A549 (cell line): ENCODE data around the gene SLC35C1. TPM values are rescaled to one million over a fixed set of nuclear protein-coding genes. Genes with fewer than 3 reads are reported as not detected.
"Not testable (repeated sequence)": the region's sequence is repeated elsewhere in the genome, so short reads cannot be mapped to it uniquely, and the experiment has no call there.

Experiments used
- ATAC-seq, 2 experiments: fragments of 200-7000 bp in 1 of 2; fragments of >200 bp in 1 of 2; cut with Nextera tagmentation in 1 of 2; cut with Tn5 transposase in 1 of 2; 3 replicates each; pipeline versions ENCODE4 v1.8.0 to v1.9.1; 2018 to 2020; ENCODE audit warnings: mild to moderate bottlenecking in 1 of 2, moderate library complexity in 1 of 2
- CTCF ChIA-PET: fragments of 300-600 bp; sonication (Branson Sonifier 250); formaldehyde crosslinking; extraction: SDS; loops from one replicate; lab custom pipeline; 2021; ENCODE audit warnings: antibody characterized with exemption, inconsistent platforms; lab: Yijun Ruan, JAX
- POLR2A ChIA-PET: fragments of 350-600 bp; formaldehyde crosslinking; extraction: SDS; loops from one replicate; lab custom pipeline; 2021; ENCODE audit warnings: antibody characterized with exemption, inconsistent platforms; lab: Yijun Ruan, JAX
- DNase-seq, 2 experiments: peaks; one replicate each; pipeline versions ENCODE4 v3.0.0 to v3.0.0-alpha.2; 2011 to 2016; ENCODE audit warnings: low read depth in 1 of 2, low spot score in 1 of 2
- FAIRE-seq: peaks from 2 replicates; lab custom pipeline; 2011; peaks lifted over from hg19 to GRCh38; lab: Jason Lieb, UNC
- H3K27ac ChIP-seq, 2 experiments: fragments of >200 bp; sonication (Bioruptor Twin); formaldehyde crosslinking; 3 replicates each; pipeline ENCODE4 v1.5.1; 2016 to 2017
- H3K4me1 ChIP-seq: fragments of >200 bp; sonication (Bioruptor Twin); formaldehyde crosslinking; 3 replicates; pipeline ENCODE4 v1.6.1; 2016
- H3K4me2 ChIP-seq: fragments of >200 bp; sonication (Bioruptor Twin); formaldehyde crosslinking; 3 replicates; pipeline ENCODE4 v1.6.1; 2016
- H3K4me3 ChIP-seq: fragments of >200 bp; sonication (Bioruptor Twin); formaldehyde crosslinking; 3 replicates; pipeline ENCODE4 v1.5.1; 2016
- H3K9me3 ChIP-seq: fragments of >200 bp; sonication (Bioruptor Twin); formaldehyde crosslinking; 3 replicates; pipeline ENCODE4 v1.6.1; 2016
- FOXS1 ChIP-seq: fragments of 250-450 bp; sonication (Bioruptor Pico); IDR thresholded peaks from 2 replicates; pipeline ENCODE4 v1.5.0; 2020; ENCODE audit warnings: mild to moderate bottlenecking, moderate library complexity
- GATA3 ChIP-seq: IDR thresholded peaks from 2 replicates; pipeline ENCODE4 v1.6.1; 2012; ENCODE audit warnings: borderline replicate concordance
- HOXB13 ChIP-seq: fragments of 250-450 bp; sonication (Bioruptor Pico); IDR thresholded peaks from 2 replicates; pipeline ENCODE4 v1.5.0; 2020; ENCODE audit warnings: low read depth, mild to moderate bottlenecking, moderate library complexity
- JUN ChIP-seq, 2 experiments: fragments of >200 bp; sonication (Bioruptor Twin); formaldehyde crosslinking; IDR thresholded peaks; 2 replicates in 1 of 2; 3 replicates in 1 of 2; pipeline ENCODE4 v1.6.1; 2016 to 2017
- JUNB ChIP-seq: fragments of >200 bp; sonication (Bioruptor Twin); formaldehyde crosslinking; IDR thresholded peaks from 2 replicates; pipeline ENCODE4 v1.6.1; 2016
- KDM5A ChIP-seq: fragments of 200-600 bp; sonication (generic); IDR thresholded peaks from 2 replicates; pipeline ENCODE4 v1.6.1; 2016; ENCODE audit warnings: antibody characterized with exemption, mild to moderate bottlenecking
- MAZ ChIP-seq: fragments of 150-350 bp; IDR thresholded peaks from 2 replicates; pipeline ENCODE4 v1.6.1; 2014; ENCODE audit warnings: antibody characterized with exemption, low read depth, low read length, borderline replicate concordance
- MYC ChIP-seq: IDR thresholded peaks from 2 replicates; pipeline ENCODE4 v1.6.1; 2012; ENCODE audit warnings: mild to moderate bottlenecking, inconsistent platforms, low read length, improper control_type of control experiment, borderline replicate concordance
- NFE2L2 ChIP-seq: fragments of 150-350 bp; conservative IDR thresholded peaks from 2 replicates; pipeline ENCODE4 v1.6.1; 2014; ENCODE audit warnings: low read length
- NR3C1 ChIP-seq: fragments of >200 bp; sonication (Bioruptor Twin); formaldehyde crosslinking; IDR thresholded peaks from 3 replicates; pipeline ENCODE4 v1.6.1; 2017
- PHF8 ChIP-seq: fragments of 200-600 bp; sonication (generic); IDR thresholded peaks from 2 replicates; pipeline ENCODE4 v1.6.1; 2016; ENCODE audit warnings: low read depth, mild to moderate bottlenecking, antibody characterized with exemption, moderate library complexity, borderline replicate concordance
- RAD21 ChIP-seq, 2 experiments: fragments of >200 bp in 1 of 2; sonication (Bioruptor Twin) in 1 of 2; formaldehyde crosslinking in 1 of 2; IDR thresholded peaks in 1 of 2; conservative IDR thresholded peaks in 1 of 2; 2 replicates in 1 of 2; 3 replicates in 1 of 2; pipeline ENCODE4 v1.6.1; 2012 to 2018; ENCODE audit warnings: inconsistent platforms in 1 of 2
- RCOR1 ChIP-seq: fragments of 150-350 bp; IDR thresholded peaks from 2 replicates; pipeline ENCODE4 v1.6.1; 2014; ENCODE audit warnings: antibody characterized with exemption, low read length, low read depth
- RFX5 ChIP-seq: fragments of 450-650 bp; IDR thresholded peaks from 2 replicates; pipeline ENCODE4 v1.7.1; 2014; ENCODE audit warnings: antibody characterized with exemption, mild to moderate bottlenecking, moderate library complexity
- TP53 ChIP-seq: fragments of 250-450 bp; sonication (Bioruptor Pico); IDR thresholded peaks from 2 replicates; pipeline ENCODE4 v1.5.0; 2021; ENCODE audit warnings: mild to moderate bottlenecking, moderate library complexity
- ZFP36 ChIP-seq: fragments of 450-650 bp; IDR thresholded peaks from 2 replicates; pipeline ENCODE4 v1.6.1; 2014; ENCODE audit warnings: borderline replicate concordance; ENCODE audit not compliant: partially characterized antibody
- ZSCAN20 ChIP-seq: fragments of 250-450 bp; sonication (Bioruptor Pico); IDR thresholded peaks from 2 replicates; pipeline ENCODE4 v1.8.0; 2022; ENCODE audit warnings: mild to moderate bottlenecking, moderate library complexity
- WGBS: methylation state at CpG from one replicate; pipeline ENCODE4 v1.1.6; 2017; ENCODE audit errors: missing lambda C conversion rate; 5-methylcytosine and 5-hydroxymethylcytosine counted together
- polyA plus RNA-seq, 4 experiments: library from polyadenylated mRNA; depleted of rRNA in 3 of 4; stranded (reverse); fragments of >200 nt; fragmentation: RNase III in 1 of 4; extraction: RNeasy Plus Mini Kit Qiagen cat#74134 plus additional on column Dnase treatment in 1 of 4; gene quantifications; 2 replicates in 3 of 4; 3 replicates in 1 of 4; pipeline ENCODE4 v1.2.3, GENCODE V29; 2011 to 2017

SLC35C1 gene
- polyA plus RNA-seq, 2 of the 4 experiments (the other 2 are of a cell fraction), result 3.3 to 14.0 TPM

- DNase-seq (no peak), ATAC-seq (no peak), FAIRE-seq (no peak)
- 84% methylated on average over 4 of the region's 4 CpGs for WGBS
- no peak overlapping the region for H3K4me3 ChIP-seq
- H3K4me2 ChIP-seq, result peak overlapping the region; percentile 93; the same call in 1 of the 3 replicates
- H3K4me1 ChIP-seq, result peaks cover 23% of the 10 kb centered on the region
- TF ChIP-seq ZSCAN20 (no peak), PHF8 (no peak)
- ChIA-PET POLR2A (no interaction called here), CTCF (interaction anchor here (1.0 kb wide), 1 partner anchor 71 kb away, joined by 3 read pairs; no protein-coding TSS in a partner anchor)
- no peaks in the 10 kb centered on the region for H3K9me3 ChIP-seq
- H3K27ac ChIP-seq, result no peak overlapping the region
Measured at GRCh38 chr11:45807792-45808238, 2.9 kb downstream of the SLC35C1 start.

GRCh38 chr11:45808427-45808826, 3.5 kb downstream of the SLC35C1 start:
- H3K4me2 ChIP-seq, ATAC-seq, H3K4me3 ChIP-seq, H3K27ac ChIP-seq, H3K9me3 ChIP-seq, DNase-seq, FAIRE-seq, POLR2A ChIA-PET: not testable (repeated sequence)
- 98% methylated on average over 5 of the region's 6 CpGs for WGBS
- H3K4me1 ChIP-seq, result peaks cover 23% of the 10 kb centered on the region
- CTCF ChIA-PET, result interaction anchor here (1.0 kb wide), 2 partner anchors 34 to 71 kb away, joined by 3 read pairs; no protein-coding TSS in a partner anchor

- DNase-seq (no peak), ATAC-seq (no peak), FAIRE-seq (no peak)
- TF ChIP-seq RAD21 (conservative IDR thresholded peaks at IDR 0.05 in 1 of 2, IDR thresholded peaks at IDR 0.05 in 1 of 2) (no peak), NR3C1 (no peak), NFE2L2 (no peak), MYC (no peak), MAZ (no peak), HOXB13 (no peak), GATA3 (no peak), RCOR1 (no peak), FOXS1 (CRISPR knock-in tag) (no peak), TP53 (CRISPR knock-in tag) (no peak), ZFP36 (no peak), RFX5 (no peak)
- CTCF ChIA-PET, result interaction anchor here (0.9 to 1.6 kb wide), 3 partner anchors 12 to 438 kb away, joined by 3 read pairs; no protein-coding TSS in a partner anchor
- H3K9me3 ChIP-seq, result no peaks in the 10 kb centered on the region
- peaks cover 19% of the 10 kb centered on the region for H3K4me1 ChIP-seq
- POLR2A ChIA-PET, result no interaction called here
- no peak overlapping the region for H3K4me2 ChIP-seq
- no peak overlapping the region for H3K27ac ChIP-seq
- WGBS, result 89% methylated on average over 11 of the region's 11 CpGs
- no peak overlapping the region for H3K4me3 ChIP-seq
Measured at GRCh38 chr11:45809456-45810395, 4.8 kb downstream of the SLC35C1 start.

- ATAC-seq (no peak), DNase-seq (no peak), FAIRE-seq (no peak)
- Histone ChIP-seq H3K4me3 (no peak overlapping the region), H3K4me1 (peaks cover 19% of the 10 kb centered on the region), H3K4me2 (no peak overlapping the region), H3K27ac (no peak overlapping the region), H3K9me3 (no peaks in the 10 kb centered on the region)
- no peak for TF ChIP-seq HOXB13
- TF ChIP-seq ZFP36, result no peak
- no peak for TF ChIP-seq RFX5
- TF ChIP-seq JUN (IDR thresholded peaks at IDR 0.05), result no peak
- TF ChIP-seq KDM5A, result no peak
- no peak for TF ChIP-seq JUNB
- CTCF ChIA-PET, result interaction anchor here (0.9 to 1.6 kb wide), 3 partner anchors 13 to 439 kb away, joined by 3 read pairs; no protein-coding TSS in a partner anchor
- 95% methylated on average over 23 of the region's 23 CpGs for WGBS
- POLR2A ChIA-PET, result no interaction called here
Measured at GRCh38 chr11:45810431-45811108, 5.6 kb downstream of the SLC35C1 start.
